GM12873 (cell line): ENCODE measurements around the gene PITPNM2.

Experiments used
- CTCF ChIP-seq: IDR thresholded peaks from 2 replicates; pipeline ENCODE4 v1.5.1; 2012; ENCODE audit warnings: low read depth, mild to moderate bottlenecking, moderate library complexity, low read length, control low read depth; ENCODE audit not compliant: insufficient read depth; ENCODE audit errors: missing control alignments

PITPNM2 gene

GRCh38 chr12:123107926-123108681 is 42.8 kb downstream of the PITPNM2 start:
- no peak for TF ChIP-seq CTCF

DNA sequence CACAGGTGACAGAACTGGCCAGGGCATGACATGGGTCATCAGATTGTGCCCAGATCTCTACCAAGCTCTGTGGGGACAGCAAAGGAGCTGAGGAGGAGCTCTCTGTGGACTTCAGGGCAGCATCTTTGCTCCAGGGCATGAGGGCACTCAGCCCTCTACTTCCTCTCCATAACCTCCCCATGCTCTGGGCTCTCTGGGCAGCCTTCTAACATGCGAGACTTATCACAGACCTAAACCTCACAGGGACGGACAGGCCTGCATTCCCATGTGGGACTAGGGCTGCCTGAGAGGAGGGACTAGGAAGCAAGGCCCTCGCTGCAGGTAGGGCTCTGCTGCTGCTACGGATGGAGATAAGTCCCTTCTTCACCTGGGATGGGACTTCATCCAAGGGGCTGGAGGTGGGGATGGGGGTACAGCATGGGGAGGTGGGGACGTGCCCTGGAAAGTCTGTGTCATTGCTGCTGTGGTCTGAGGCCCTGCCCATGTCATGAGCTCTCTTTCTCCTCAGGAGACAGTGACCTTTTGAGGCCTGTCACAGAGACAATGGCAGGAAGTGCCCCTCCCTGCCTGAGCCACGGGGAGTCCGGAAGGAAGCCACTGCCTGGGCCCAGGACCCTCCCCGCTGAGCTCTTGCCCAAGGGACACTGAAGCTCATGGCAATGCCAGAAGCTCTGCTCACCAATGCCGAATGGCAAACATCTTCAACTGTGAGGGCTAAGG is 44.1 kb downstream of the PITPNM2 start:
- TF ChIP-seq CTCF, result no peak

DNA sequence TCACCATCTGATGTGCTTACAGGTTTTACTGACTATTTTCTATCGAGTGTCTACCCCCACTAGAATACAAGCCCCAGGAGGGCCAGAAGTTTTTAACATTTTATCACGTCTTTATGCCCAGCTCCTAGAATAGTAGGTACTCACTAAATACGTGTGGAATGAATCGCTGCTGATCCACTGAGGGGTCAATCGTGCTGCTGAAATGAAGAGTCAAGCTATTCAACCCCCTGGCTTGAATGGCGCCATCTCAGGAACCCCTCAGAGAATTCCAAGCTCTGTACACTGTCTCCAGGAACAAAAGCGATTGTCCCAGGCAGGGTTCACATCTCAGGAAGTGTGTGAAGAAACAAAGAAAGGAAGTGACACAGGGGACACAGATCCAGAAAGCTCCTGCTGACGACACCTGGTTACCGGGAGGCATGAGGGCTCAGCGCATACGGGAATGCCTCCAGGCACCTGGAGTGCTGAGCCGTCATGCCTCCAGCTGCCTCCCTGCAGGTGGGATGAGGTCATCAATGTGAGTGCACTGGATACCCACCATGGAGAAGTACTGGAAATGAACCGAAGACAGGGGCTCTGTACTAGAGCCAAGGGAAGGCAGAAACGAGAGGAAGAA is 45.6 kb downstream of the PITPNM2 start:
- TF ChIP-seq CTCF, result no peak

GRCh38 chr12:123104809-123105208 is 46.1 kb downstream of the PITPNM2 start:
- TF ChIP-seq CTCF, result no peak

DNA sequence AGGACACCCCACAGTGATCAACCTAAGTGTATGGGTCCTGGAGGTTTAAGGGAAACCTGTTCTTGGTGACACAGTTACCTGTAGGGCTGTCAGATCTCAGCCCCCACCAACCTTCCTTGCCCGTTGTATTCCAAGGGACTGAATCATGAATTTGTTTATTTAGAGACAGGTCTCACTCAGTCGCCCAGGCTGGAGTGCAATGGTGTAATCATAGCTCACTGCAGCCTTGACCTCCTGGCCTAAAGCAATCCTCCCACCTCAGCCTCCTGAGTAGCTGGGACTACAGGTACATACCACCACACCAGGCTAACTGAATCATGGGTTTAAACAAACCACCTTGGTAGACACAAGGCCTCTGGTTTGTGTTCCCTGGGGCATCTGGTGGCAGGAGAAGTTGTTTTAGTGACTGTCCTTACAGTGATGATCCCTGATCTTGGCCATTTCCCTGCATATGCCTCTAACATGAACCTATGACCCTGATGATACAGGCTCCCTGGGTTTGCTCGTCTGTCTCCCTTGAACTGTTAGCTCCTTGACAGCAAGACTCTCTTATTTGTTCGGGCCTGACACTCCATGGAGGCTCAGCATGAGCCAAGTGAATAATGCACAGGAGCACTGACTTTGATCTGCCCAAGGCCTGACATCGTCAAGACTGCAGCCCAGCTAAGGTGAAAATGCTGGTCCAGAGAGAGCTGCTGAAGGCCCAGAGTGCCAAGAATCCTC is 47.9 kb downstream of the PITPNM2 start:
- TF ChIP-seq CTCF, result no peak

DNA sequence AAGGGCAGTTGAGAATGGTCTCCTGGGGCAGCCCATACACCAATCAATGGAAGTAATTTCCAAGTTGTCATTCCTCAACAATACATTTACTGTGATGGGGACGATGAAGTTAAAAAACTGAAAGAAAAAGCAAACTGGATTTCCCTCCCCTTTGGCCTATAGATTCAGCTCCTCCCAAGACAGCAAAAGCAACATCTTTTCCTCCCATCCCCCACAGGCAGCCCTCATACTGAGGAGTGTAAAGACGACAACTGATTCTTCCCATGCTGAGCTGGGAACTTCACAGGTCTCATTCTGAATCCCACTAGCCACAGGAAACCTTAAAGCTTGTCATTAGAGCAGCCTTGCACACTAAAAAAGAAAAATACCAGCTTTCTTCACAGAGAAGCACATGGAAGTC is 48.5 kb downstream of the PITPNM2 start:
- TF ChIP-seq CTCF, result no peak

- TF ChIP-seq CTCF, result no peak
Observed at GRCh38 chr12:123101526-123101925, 49.4 kb downstream of the PITPNM2 start.
